Limb (tissue), 2 donors: ENCODE results near the gene SLC9A2.

Experiments
- DNase-seq, 2 donors: peaks; one replicate each; pipeline ENCODE4 v3.0.0-alpha.2; 2016; ENCODE audit errors: extremely low spot score in 2 of 2

SLC9A2 gene

GRCh38 chr2:102619414-102620319, at the start of gene SLC9A2:
SLC9A2 (plus strand) TSS chr2:102619553; CDS start chr2:102619849, 296 bp downstream.
- peak in 1 of 2 donors; percentile 55 for DNase-seq

GRCh38 chr2:102575888-102576287, 43.5 kb upstream of the SLC9A2 start:
- no peak for DNase-seq

GRCh38 chr2:102578376-102578775, 41.0 kb upstream of the SLC9A2 start:
- DNase-seq, result no peak

GRCh38 chr2:102581911-102582310, 37.4 kb upstream of the SLC9A2 start:
- DNase-seq, result no peak

GRCh38 chr2:102582845-102583244, 36.5 kb upstream of the SLC9A2 start:
- DNase-seq, result no peak

GRCh38 chr2:102585847-102586404, 33.4 kb upstream of the SLC9A2 start:
- no peak for DNase-seq

GRCh38 chr2:102588213-102588939, 31.0 kb upstream of the SLC9A2 start:
- DNase-seq, result no peak

GRCh38 chr2:102589444-102589843, 29.9 kb upstream of the SLC9A2 start:
- no peak for DNase-seq

GRCh38 chr2:102591491-102592045, 27.8 kb upstream of the SLC9A2 start:
- DNase-seq, result no peak

GRCh38 chr2:102592601-102593000, 26.8 kb upstream of the SLC9A2 start:
- no peak for DNase-seq

- DNase-seq, result no peak
Measured at GRCh38 chr2:102593516-102593915, 25.8 kb upstream of the SLC9A2 start.

GRCh38 chr2:102594445-102595016, 24.8 kb upstream of the SLC9A2 start:
- DNase-seq, result no peak

GRCh38 chr2:102597788-102598187, 21.6 kb upstream of the SLC9A2 start:
- DNase-seq, result no peak

- DNase-seq, result no peak
Measured at GRCh38 chr2:102599486-102599885, 19.9 kb upstream of the SLC9A2 start.

- DNase-seq, result no peak
Measured at GRCh38 chr2:102601730-102602129, 17.6 kb upstream of the SLC9A2 start.

- no peak for DNase-seq
Measured at GRCh38 chr2:102603904-102604303, 15.4 kb upstream of the SLC9A2 start.

- DNase-seq, result peak in 1 of 2 donors; percentile 42
Measured at GRCh38 chr2:102604769-102605168, 14.6 kb upstream of the SLC9A2 start.

GRCh38 chr2:102606353-102606752, 13.0 kb upstream of the SLC9A2 start:
- DNase-seq, result no peak

GRCh38 chr2:102615620-102616436, 3.5 kb upstream of the SLC9A2 start:
- DNase-seq, result peak; percentile 50 to 67
